ENCODE measurements around the gene DEFB112. TPM values are rescaled to one million over a fixed set of nuclear protein-coding genes. Genes with fewer than 3 reads are reported as not detected.

Gene DEFB112, protein sequence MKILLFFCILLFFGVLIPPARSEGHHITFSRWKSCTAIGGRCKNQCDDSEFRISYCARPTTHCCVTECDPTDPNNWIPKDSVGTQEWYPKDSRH
- not detected for total RNA-seq
- not detected for polyA plus RNA-seq

DNA sequence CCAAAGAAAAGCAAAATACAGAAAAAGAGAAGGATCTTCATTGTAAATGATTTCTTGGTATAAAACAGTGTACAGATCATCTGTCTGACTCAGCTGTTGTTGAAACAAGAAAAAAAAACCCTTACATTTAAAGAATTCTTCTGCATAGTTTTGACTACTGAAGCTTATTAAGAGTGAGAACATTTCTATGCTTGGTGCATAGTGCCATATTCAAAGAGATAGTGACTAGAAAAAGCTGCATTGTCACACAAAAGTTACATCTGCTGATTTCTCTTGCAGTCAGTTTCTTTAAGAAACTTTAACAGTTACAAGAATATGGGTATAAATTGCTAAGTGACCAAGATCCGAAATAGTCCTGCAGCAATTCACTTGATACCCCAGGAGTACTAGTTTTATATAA lies at the start of gene DEFB112:
DEFB112 (minus strand) TSS at position 101 of the 400 bp plus-strand sequence; CDS start at position 41, 60 bp downstream.
- Histone ChIP-seq H3K4me1 (no peaks in the 10 kb centered on the region), H3K27ac (no peak within 1 kb of the TSS), H3K4me3 (no peak within 1 kb of the TSS), H3K36me3 (no peaks in the 10 kb centered on the region), H3K27me3 (no peaks in the 10 kb centered on the region), H3K9me3 (no peaks in the 10 kb centered on the region)
- 64 to 77% methylated on average over 1 of the region's 1 CpG for WGBS, 2 donors
- no peak for TF ChIP-seq POLR2AphosphoS5 (IDR thresholded peaks at IDR 0.05)
- no peak for TF ChIP-seq EP300 (IDR thresholded peaks at IDR 0.05)
- TF ChIP-seq, protein P1, sequence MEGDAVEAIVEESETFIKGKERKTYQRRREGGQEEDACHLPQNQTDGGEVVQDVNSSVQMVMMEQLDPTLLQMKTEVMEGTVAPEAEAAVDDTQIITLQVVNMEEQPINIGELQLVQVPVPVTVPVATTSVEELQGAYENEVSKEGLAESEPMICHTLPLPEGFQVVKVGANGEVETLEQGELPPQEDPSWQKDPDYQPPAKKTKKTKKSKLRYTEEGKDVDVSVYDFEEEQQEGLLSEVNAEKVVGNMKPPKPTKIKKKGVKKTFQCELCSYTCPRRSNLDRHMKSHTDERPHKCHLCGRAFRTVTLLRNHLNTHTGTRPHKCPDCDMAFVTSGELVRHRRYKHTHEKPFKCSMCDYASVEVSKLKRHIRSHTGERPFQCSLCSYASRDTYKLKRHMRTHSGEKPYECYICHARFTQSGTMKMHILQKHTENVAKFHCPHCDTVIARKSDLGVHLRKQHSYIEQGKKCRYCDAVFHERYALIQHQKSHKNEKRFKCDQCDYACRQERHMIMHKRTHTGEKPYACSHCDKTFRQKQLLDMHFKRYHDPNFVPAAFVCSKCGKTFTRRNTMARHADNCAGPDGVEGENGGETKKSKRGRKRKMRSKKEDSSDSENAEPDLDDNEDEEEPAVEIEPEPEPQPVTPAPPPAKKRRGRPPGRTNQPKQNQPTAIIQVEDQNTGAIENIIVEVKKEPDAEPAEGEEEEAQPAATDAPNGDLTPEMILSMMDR (IDR thresholded peaks at IDR 0.05): no peak
- TF ChIP-seq POLR2A (IDR thresholded peaks at IDR 0.05): no peak
- intact Hi-C loops (cut with DNase I): no loop called here
- DNase-seq: no peak

DNA sequence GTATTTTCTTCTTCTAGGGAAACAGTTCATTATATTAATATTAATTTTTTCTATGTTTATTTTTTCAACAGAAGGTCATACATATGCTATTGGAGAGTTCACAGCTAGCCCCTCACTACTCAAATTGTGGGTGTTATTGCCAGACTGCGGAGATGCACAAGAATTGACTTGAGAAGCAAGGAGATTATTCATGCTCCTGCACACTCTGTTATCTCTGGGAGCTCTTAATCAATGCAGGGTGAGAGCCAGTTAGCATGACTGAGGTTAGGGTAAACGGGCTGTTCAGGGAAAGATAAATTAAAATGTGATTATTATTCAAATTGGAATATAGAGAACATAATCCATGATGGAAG lies 48.9 kb upstream of the DEFB112 start:
- H3K27me3 ChIP-seq: no peaks in the 10 kb centered on the region
- H3K9me3 ChIP-seq: no peaks in the 10 kb centered on the region
- TF ChIP-seq POLR2AphosphoS5 (IDR thresholded peaks at IDR 0.05): no peak
- no peak for TF ChIP-seq EP300 (IDR thresholded peaks at IDR 0.05)
- TF ChIP-seq, protein P1 (IDR thresholded peaks at IDR 0.05): no peak
- TF ChIP-seq POLR2A (IDR thresholded peaks at IDR 0.05): no peak
- WGBS, 2 donors: 49 to 62% methylated on average over 2 of the region's 2 CpGs
- H3K27ac ChIP-seq: no peak overlapping the region
- no peak for DNase-seq
- intact Hi-C loops (cut with DNase I): no loop called here
- no peak overlapping the region for H3K4me3 ChIP-seq
- peaks cover 0 to 16% (median 3%) of the 10 kb centered on the region in 4 donors for H3K4me1 ChIP-seq
- no peaks in the 10 kb centered on the region for H3K36me3 ChIP-seq

DNA sequence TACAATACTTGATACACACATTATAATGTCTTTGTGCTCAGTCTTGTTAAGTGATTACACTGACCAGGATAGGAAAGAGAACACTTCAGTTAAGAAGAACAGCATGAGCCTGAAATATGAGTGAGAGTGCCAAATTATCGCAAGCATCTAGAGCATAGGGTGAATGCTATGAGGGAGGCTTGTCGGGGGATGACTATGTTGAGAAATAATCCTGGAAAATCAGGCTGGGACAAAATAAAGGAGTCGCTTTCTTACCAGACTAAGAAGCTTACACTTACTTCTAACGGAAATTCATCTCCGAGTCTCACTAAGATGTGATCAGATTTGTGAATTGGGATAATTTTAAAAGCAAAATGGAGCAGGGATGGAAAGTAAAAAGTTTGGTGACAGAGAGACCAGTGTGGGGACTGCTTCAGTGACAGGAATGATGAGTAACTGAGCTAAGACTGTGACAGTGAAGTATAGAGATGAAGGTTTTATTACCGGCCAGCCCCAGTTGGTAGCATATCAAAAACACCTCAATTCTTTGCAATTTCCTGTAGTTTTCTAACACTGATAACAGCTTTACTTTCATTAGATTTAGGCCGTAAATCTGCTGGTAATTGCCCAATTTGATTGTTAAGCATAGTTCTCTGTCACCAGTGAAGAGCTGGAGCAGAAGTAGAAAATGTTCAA lies 48.4 kb upstream of the DEFB112 start:
- peaks cover 0 to 16% (median 3%) of the 10 kb centered on the region in 4 donors for H3K4me1 ChIP-seq
- no peaks in the 10 kb centered on the region for H3K27me3 ChIP-seq
- TF ChIP-seq EP300 (IDR thresholded peaks at IDR 0.05): no peak
- no peak for TF ChIP-seq POLR2AphosphoS5 (IDR thresholded peaks at IDR 0.05)
- no peak for TF ChIP-seq POLR2A (IDR thresholded peaks at IDR 0.05)
- TF ChIP-seq, protein P1 (IDR thresholded peaks at IDR 0.05): no peak
- no peak for DNase-seq
- no peaks in the 10 kb centered on the region for H3K36me3 ChIP-seq
- H3K9me3 ChIP-seq: no peaks in the 10 kb centered on the region
- H3K27ac ChIP-seq: no peak overlapping the region
- WGBS, 2 donors: 79 to 84% methylated on average over 7 of the region's 7 CpGs
- intact Hi-C loops (cut with DNase I): no loop called here
- no peak overlapping the region for H3K4me3 ChIP-seq

DNA sequence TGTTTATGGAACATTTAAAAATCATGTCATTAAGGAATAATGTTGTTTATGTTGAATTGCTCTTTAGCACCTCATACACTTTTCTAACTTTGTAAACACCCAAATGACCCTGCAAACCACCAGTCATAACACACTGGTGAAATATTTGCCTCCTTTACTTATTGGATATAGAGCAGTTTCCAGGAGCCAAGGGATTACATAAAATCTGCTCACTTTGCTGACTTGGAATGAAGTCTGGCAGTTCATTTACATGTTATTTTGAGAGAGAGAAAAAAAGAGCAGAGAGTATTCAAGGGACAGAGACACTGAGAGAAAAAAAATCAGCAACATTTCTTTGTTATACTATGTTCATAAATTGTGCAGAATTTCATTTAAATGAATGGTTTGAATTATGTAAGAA lies 46.6 kb upstream of the DEFB112 start:
- DNase-seq: no peak
- Histone ChIP-seq H3K36me3 (no peaks in the 10 kb centered on the region), H3K4me1 (peaks cover 0 to 16% (median 3%) of the 10 kb centered on the region in 4 donors), H3K4me3 (no peak overlapping the region), H3K27ac (no peak overlapping the region), H3K27me3 (no peaks in the 10 kb centered on the region), H3K9me3 (no peaks in the 10 kb centered on the region)
- TF ChIP-seq POLR2A (IDR thresholded peaks at IDR 0.05): no peak
- no peak for TF ChIP-seq EP300 (IDR thresholded peaks at IDR 0.05)
- no peak for TF ChIP-seq POLR2AphosphoS5 (IDR thresholded peaks at IDR 0.05)
- TF ChIP-seq, protein P1 (IDR thresholded peaks at IDR 0.05): no peak
- intact Hi-C loops (cut with DNase I): no loop called here

DNA sequence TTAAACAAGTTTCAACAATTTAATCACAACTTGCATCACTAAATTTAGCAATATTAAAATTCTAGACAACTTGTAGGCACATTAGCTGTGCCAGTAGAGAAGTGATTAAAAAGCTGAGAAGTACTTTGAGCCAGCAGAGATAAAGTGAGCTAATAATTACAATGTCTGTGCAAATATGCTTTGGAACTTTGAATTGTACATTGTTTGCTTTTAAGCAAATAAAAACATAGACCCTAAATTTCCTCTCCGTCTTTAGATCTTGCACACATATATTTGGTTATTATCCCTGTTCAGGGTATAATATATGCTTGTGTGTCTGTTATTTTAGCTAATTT lies 44.2 kb upstream of the DEFB112 start:
- Histone ChIP-seq H3K4me3 (no peak overlapping the region), H3K4me1 (peaks cover 0 to 16% (median 3%) of the 10 kb centered on the region in 4 donors), H3K36me3 (no peaks in the 10 kb centered on the region), H3K27ac (no peak overlapping the region), H3K27me3 (no peaks in the 10 kb centered on the region), H3K9me3 (no peaks in the 10 kb centered on the region)
- WGBS, 2 donors: 26 to 60% methylated on average over 1 of the region's 1 CpG
- no peak for TF ChIP-seq POLR2AphosphoS5 (IDR thresholded peaks at IDR 0.05)
- TF ChIP-seq POLR2A (IDR thresholded peaks at IDR 0.05): no peak
- TF ChIP-seq, protein P1 (IDR thresholded peaks at IDR 0.05): no peak
- TF ChIP-seq EP300 (IDR thresholded peaks at IDR 0.05): no peak
- no peak for DNase-seq
- intact Hi-C loops (cut with DNase I): no loop called here
